SU-DHL-6 (cell line): ENCODE data around the gene BRMS1L.

Source experiments
- EZH2phosphoT487 ChIP-seq: fragments of 200-600 bp; sonication (generic), shearing (Covaris generic); conservative IDR thresholded peaks from 2 replicates; pipeline ENCODE4 v1.6.1; 2018; ENCODE audit warnings: mild to moderate bottlenecking, antibody characterized with exemption, low read length, moderate library complexity, mixed read lengths
- TF ChIP-seq, protein P1 (sequence below): fragments of 200-600 bp; sonication (generic); IDR thresholded peaks from one replicate; pipeline ENCODE4 v1.5.1; 2017; ENCODE audit warnings: antibody characterized with exemption, mild to moderate bottlenecking, low read length, moderate library complexity; ENCODE audit not compliant: insufficient read depth, poor library complexity, severe bottlenecking

DNA sequence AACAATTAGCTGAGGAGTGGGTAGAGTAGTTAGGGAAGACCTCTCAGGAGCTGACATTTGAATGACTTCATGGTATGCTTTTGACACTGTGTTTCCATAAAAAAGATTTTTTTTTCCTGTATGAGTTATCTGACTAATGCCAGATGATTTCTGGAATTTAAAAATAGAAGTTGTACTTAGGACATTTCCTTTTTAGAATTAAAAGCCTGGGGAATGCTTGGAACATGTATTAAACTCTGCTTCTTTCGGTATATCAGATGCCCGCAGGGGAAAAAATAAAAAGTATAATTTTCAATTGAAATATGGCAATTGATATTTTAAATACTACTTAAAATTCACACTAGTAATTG, 41.1 kb downstream of the BRMS1L start:
- TF ChIP-seq, protein P1, sequence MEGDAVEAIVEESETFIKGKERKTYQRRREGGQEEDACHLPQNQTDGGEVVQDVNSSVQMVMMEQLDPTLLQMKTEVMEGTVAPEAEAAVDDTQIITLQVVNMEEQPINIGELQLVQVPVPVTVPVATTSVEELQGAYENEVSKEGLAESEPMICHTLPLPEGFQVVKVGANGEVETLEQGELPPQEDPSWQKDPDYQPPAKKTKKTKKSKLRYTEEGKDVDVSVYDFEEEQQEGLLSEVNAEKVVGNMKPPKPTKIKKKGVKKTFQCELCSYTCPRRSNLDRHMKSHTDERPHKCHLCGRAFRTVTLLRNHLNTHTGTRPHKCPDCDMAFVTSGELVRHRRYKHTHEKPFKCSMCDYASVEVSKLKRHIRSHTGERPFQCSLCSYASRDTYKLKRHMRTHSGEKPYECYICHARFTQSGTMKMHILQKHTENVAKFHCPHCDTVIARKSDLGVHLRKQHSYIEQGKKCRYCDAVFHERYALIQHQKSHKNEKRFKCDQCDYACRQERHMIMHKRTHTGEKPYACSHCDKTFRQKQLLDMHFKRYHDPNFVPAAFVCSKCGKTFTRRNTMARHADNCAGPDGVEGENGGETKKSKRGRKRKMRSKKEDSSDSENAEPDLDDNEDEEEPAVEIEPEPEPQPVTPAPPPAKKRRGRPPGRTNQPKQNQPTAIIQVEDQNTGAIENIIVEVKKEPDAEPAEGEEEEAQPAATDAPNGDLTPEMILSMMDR: no peak
- no peak for TF ChIP-seq EZH2phosphoT487
